HG02642 (cell line): Measurements from ENCODE around the gene RAVER2.
"Not testable (repeated sequence)": the region's sequence is repeated elsewhere in the genome, so short reads cannot be mapped to it uniquely, and the experiment has no call there.

Source experiments
- ATAC-seq: cut with Tn5 transposase; IDR thresholded peaks from one replicate; pipeline ENCODE4 v1.9.1; 2021; ENCODE audit warnings: mild to moderate bottlenecking; ENCODE audit not compliant: unreplicated experiment, poor library complexity

Gene RAVER2

DNA sequence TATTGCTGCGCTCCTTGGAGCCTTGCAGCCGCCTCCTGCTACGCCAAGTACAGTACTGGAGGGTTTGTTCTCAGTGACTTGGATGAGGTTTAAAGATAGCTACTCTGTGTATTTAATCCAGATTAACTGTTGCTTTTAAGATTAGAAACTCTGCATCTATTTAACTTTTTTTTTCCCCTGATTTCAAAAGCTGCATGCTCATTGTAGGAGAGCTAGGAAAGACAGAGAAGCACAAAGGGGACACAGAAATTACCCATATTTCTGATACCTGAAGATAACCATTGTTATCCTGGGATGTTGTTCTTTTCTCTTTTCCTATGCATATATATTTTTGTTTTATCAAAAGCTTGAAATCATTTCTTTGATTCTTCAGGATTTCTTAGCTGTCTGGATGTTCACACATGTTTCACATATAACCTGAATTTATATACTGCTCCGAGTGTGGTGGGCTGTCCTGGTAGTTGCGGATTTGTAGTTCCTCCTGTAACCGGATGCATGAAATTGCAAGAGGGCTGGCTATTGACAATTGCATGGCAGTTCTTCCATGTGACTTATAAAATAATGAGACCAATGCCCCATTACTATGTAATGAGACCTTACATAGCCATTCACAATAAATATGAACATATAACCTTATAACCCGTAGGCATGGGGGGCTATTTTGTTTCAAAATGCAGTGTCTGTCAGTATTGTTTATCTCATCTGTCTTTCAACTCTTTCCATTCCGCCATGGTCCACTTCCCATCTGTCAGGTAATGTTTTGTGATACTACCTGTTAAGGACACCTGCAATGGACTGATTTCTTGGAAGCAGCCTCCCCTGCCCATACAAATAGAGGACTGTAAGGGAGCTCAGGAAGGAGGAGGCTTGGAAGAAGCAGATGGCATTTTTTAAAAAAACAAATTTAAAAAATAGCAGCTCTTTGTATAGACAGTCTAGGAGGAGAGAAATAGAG lies 1.4 kb downstream of the RAVER2 start:
- no peak for ATAC-seq

DNA sequence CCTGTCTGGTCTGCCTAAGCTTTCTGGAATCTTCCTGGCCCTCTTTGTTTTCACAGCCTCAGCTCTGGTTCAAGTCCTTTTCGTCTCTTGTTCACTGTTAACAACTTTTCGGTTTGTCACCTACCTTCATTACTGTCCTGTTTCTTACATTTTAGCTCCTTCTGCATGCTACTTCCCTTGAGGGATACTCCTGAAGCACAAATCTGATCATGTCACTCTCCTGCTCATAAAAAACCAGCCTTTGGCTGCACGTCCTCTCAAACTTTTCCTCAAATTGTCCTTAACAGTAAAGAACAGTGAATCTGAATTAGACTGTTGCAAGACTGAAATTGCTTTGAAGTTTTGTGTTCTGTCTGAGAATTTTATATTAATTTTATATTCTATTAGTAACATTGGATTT lies 3.3 kb downstream of the RAVER2 start:
- no peak for ATAC-seq

DNA sequence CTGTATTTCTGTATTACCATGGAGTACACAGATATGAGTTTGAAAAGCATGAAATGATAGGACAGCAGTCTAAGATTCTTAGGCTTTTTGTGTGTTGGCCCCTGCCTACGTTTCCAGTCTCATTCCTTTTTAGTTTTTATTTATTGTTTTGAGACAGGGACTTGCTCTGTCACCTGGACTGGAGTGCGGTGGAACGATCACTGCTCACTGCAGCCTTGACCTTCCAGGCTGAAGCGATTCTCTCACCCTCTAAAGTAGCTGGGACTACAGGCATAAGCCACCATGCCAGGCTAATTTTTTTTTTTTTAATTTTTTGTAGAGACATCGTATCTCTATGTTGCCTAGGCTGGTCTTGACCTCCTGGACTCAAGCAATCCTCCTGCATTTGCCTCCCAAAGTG lies 3.8 kb downstream of the RAVER2 start:
- no peak for ATAC-seq

DNA sequence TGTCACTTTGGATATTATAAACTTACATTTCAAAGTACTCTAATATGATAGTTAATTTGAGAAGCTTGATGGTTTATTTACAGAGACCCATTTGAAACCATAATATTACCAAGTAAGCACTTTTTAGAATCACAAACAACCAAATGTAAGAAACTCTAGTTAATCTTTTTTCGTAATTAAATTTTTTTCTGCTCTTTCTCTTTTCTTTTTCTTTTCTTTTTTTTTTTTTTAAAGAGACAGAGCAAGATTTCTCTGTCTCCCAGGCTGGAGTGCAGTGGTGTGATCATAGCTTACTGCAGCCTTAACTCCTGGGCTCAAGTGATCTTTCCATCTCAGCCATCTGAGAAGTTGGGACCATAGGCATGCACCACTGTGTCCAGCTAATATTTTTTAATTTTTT lies 5.2 kb downstream of the RAVER2 start:
- no peak for ATAC-seq

DNA sequence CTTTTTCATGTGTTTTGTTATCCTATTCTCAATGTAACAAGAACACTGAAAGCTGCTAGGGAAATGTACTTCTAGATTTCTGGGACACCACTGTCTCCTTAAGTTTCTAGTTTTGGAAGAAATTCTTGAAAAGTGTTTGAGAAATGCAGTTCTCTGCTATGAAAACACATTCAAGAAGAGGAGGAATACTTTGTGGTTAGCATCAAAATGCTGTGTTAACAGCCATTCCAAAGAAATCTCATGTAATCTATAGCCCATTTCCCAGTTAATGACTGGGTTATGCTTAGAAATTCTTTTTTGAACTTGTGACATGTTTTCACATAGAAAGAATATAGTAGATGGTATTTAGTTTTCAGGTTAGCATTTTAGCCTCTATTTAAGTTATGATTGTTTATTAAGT lies 6.0 kb downstream of the RAVER2 start:
- no peak for ATAC-seq

DNA sequence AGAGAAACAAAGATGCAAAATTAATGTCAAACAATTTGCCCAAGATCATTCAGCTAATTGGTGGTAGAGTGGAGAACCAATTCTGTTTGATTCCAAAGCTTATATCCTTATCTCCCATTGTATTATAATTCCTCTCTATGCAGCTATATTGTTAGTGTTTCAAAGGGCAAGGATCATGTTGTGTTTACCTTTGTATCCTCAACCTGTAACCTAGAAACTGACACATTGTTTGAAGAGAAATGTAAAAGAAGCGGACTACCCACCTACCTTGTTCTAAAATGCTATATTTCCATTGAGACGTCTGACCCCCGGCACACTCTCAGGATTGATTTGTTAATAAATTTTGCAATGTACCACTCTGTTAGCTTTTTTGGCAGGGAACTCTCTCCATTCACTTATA lies 9.3 kb downstream of the RAVER2 start:
- no peak for ATAC-seq

DNA sequence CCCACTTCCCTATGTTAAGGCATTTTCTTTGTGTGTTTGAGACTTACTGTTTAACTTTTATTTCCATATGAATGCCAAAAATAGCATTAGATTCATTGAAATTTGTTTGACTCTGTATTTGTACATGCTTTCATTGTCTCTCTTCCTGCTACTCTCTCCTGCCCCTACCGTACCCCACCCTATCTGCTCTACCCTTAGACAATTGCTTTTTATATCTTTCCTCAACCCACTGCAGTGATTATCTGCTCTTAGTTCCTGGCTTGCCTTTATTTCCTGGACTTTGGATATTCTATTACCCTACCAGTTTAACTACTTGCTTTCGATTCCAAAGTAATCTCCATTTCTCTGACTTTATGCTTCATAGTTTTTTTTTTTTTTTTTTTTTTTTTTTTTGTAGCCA lies 10.5 kb downstream of the RAVER2 start:
- no peak for ATAC-seq

DNA sequence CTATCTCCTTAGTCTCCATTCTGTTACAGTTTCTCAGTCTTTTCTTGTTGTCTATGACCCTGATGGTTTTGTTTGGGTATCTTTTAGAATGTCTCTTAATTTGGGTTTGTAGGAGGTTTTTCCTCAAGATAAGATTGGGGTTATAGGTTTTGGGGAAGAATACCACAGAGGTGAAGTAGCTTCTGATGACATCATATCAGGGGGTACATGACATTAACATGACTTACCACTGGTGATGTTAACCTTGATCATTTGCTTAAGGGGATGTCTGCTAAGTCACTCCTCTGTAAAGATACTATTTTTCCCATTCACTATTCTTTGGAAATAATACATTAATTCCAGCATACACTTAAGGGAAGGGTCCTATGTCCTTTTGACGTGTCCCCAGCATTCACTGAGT lies 11.9 kb downstream of the RAVER2 start:
- no peak for ATAC-seq

DNA sequence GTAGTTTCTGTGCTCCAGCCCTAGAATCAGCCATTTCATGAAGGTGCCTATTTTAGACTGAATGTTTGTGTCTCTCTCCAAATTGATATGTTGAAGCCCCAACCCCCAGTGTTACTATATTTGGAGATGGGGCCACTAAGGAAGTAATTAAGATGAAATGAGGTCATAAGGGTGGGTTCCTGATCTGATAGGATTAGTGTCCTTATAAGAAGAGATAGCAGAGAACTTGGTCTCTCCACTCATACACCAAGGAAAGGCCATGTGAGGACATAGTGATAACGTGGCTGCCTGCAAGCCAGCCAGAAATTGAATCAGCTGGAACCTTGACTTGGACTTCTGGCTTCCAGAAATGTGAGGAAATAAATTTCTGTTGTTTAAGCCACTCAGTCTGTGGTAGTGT lies 12.3 kb downstream of the RAVER2 start:
- ATAC-seq: no peak

DNA sequence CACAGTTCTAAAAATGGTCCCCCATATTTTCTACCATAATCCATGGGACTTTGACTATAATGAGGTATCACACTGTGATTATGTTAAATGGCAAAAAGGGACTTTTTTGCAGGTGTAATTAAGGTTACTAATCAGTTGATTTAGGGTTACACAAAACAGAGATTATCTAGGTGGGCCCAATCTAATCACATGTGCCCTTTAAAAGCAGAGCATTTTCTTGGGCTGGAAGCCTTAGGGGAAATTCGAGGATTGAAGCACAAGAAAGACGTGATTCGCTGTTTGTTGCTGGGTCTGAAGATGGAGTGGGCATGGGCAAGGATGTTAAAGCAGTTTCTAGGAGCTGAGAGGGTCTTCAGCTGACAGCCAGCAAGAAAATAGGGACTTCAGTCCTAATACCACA lies 13.4 kb downstream of the RAVER2 start:
- no peak for ATAC-seq

DNA sequence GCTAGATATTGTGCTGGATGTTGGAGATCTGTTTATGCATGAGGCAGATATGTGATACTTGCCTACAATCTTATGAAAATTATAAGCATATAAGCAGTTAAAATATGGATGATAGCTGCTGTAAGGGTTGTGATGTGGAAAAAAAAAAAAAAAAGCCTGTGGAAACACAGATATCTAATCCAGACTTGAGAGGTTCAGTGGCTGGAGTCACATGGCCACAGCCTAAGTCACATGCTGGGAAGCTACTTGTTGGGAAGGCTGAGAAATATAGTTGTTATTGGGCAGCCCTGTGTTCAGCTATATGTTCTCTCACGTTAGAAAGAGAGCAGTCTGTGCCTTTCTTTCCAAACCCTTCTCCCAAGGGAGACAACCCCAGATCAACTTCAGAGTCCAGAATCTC lies 15.1 kb downstream of the RAVER2 start:
- no peak for ATAC-seq

DNA sequence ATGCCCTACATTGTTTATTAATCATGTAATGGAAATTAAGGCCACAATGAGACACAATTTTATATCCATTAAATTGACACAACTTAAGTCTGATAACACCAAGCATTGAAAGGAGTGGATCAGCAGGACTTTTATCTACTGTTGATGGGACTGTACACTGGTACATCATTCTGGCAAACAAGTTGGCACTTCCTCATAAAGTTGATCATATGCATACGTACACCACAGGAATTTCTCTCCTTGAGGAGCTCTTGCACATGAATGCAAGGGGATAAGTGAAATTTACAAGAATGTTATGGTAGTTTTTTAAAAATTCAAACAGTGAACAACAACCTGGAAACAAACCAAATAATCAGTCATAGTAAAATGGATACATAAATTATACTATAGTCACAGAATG lies 20.1 kb downstream of the RAVER2 start:
- no peak for ATAC-seq

DNA sequence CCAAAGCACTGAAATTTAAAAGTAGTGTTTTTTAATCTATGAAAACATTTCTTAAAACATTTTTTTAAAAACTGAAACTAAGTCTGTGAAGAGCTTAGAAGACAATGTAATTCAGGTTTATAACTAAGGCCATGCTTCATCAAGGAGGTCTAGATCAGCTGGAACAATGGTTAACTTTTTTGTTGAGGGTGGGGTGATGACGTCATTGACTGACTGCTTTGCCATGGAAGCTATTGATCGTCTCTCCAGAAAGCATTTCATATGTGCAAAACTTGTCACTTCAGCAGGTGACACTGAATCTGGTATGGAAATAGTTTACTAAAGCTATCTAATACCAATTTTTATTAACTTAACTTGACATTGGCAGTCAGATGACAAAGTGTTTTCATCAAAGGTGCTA lies 21.0 kb downstream of the RAVER2 start:
- ATAC-seq: no peak

DNA sequence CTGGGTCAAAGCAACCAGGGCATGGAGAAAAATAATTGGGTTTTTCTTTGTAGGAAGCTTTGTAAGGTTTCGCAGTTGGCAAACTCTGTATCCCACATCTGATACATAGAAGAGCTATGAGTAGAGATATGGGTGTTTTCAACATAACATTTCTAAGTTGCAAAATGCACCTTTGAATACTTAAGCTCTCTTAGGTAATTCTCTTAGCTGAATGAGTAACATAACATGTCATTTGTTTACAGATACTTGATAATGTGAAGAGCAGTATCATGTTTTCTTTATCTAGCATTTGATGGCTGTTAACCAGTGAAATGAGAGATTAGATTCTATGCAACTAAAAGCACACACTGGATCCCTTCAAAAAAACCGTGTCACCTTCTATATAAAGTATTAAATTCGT lies 21.6 kb downstream of the RAVER2 start:
- ATAC-seq: no peak

DNA sequence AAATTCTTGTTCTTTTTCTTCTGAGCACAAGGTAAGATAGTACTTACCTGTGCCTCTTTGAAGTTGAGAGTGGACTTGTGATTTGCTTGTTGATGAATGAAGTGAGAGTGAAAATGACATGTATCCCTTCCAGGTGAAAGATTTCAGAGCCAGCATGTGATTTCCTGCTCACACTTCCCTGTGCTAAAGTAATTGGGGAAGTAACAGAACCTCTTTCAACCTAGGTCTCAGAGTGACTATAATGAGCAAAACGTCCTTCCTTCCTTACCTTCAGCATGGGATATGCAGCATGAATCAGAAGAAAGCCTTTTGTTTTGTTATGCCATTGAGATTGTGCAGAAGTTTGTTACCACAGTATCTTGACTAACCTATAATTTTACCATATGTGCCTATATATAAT lies 24.6 kb downstream of the RAVER2 start:
- no peak for ATAC-seq

DNA sequence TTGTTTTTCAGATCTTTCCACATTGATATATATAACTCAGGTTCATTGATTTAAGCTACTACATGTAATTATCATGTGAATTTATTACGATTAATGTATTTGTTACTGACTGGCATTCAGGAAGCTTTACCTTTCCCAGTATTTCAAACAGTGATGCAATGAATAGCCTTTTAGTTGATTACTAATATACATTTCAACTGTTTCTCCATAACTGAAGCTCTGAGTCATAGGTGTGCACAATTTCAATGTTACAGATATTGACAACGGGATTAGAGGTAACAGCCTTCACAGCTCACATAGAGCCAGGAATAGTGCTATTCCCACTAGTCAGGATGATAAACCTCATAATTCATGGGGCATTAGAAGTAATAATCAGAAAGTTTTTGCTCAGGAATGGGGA lies 25.1 kb downstream of the RAVER2 start:
- no peak for ATAC-seq

DNA sequence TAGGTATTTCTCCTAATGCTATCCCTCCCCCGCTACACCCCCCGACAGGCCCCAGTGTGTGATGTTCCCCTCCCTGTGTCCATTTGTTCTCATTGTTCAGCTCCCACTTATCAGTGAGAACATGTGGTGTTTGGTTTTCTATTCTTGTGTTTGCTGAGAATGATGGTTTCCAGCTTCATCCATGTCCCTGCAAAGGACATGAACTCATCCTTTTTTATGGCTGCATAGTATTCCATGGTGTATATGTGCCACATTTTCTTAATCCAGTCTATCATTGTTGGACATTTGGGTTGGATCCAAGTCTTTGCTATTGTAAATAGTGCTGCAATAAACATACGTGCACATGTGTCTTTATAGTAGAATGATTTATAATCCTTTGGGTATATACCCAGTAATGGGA lies 28.4 kb downstream of the RAVER2 start:
- not testable (repeated sequence) for ATAC-seq

DNA sequence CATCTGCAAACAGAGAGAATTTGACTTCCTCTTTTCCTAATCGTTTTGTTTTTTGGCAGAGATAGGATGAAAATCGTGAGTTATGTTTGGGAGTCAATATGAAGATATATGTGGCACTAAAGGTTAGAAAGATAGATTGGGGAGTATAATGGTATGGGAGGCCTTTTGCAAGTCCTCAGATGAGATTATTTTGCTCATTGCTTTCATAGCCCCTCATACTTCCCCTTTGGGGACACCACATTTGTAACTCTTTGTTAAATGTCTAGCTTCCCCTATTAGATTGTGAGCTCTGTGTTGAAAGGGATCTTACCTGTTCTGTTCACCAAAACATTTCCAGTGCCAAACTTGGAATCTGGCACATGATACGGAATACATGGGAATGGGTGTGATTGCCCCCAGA lies 30.2 kb downstream of the RAVER2 start:
- ATAC-seq: no peak

DNA sequence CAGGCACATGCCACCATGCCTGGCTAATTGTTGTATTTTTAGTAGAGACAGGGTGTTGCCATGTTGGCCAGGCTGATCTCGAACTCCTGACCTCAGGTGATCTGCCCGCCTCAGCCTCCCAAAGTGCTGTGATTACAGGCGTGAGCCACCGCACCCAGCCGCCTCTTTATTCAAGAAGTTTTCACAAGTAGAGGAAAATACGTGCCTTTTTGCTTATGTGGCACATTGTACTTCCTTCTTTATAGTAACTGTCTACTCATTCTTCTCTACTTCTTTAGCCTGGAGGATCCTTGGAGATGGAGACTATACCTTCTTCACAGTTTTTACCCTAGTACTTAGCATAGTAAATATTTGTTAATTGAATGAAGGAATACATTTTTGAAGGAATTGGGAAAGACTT lies 37.2 kb downstream of the RAVER2 start:
- ATAC-seq: not testable (repeated sequence)

DNA sequence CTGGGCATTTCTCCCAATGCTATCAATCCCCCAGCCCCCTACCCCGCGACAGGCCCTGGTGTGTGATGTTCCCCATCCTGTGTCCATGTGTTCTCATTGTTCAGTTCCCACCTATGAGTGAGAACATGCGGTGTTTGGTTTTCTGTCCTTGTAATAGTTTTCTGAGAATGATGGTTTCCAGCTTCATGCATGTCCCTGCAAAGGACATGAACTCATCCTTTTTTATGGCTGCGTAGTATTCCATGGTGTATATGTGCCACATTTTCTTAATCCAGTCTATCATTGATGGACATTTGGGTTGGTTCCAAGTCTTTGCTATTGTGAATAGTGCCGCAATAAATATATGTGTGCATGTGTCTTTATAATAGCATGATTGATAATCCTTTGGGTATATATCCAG lies 38.0 kb downstream of the RAVER2 start:
- ATAC-seq: not testable (repeated sequence)

DNA sequence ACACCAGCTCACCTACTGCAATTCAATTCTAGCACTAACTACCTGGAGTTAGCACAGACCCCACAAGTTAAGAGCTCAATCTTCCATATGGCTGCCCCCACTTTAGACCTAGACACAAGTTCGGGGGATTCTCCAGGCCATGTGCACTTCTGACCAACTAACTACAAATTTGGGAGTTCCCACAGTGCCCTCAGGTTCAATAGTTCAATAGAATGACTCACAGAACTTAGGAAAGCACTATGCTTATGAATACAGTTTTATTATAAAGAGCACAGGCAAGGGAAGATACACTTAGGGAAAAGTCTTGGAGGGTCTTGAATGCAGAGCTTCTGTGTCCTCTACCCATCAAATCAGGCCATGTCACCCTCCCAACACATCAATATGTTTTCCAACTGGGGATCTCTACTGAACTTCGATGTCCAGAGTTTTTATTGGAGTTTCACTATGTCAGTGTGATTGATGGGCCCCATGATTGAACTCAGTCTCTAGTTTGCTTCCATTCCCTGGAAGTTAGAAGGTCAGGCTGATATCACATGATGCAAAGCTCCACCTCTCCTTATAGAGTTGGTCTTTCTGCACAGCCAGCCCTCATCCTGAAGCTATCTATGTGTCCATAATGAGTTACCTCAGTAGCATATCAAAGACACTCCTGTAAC lies 46.1 kb downstream of the RAVER2 start:
- ATAC-seq: no peak

DNA sequence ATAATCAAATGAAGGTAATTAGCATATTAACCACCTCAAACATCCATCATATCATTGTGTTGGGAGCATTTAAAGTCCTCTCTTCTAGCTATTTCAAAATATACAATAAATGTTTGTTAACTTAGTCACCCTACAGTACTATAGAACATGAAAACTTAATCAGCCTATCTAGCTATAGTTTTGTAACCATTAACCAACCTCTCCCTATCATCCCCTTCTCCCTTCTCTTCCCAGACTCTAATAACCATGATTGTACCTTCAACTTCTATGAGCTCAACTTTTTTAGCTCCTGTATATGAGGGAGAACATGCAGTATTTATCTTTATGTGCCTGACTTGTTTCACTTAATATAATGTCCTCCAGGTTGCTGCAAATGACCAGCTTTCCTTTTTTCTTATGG lies 54.0 kb downstream of the RAVER2 start:
- no peak for ATAC-seq
